Keratinocyte (primary cell): ENCODE results near the gene NCKIPSD. TPM values are rescaled to one million over a fixed set of nuclear protein-coding genes. Genes with fewer than 3 reads are reported as not detected.
A peak's percentile ranks its signal among the peaks of the same experiment; 100 is the strongest.

ENCODE experiments used
- DNase-seq: peaks from one replicate; pipeline ENCODE4 v3.0.0-alpha.2; 2011; ENCODE audit warnings: low read depth, missing footprints, low spot score
- FAIRE-seq: peaks from 2 replicates; lab custom pipeline; 2011; peaks lifted over from hg19 to GRCh38; lab: Jason Lieb, UNC
- H2AFZ ChIP-seq: 2 replicates; pipeline ENCODE4 v1.6.0; 2012; ENCODE audit warnings: low read length, control low read depth, inconsistent platforms; ENCODE audit not compliant: control insufficient read depth
- H3K27ac ChIP-seq: 2 replicates; pipeline ENCODE4 v1.5.1; 2011; ENCODE audit warnings: low read length; ENCODE audit not compliant: control insufficient read depth, insufficient read depth
- H3K27me3 ChIP-seq: 3 replicates; pipeline ENCODE4 v1.6.0; 2011; ENCODE audit warnings: low read length; ENCODE audit not compliant: control insufficient read depth, insufficient read depth; ENCODE audit errors: extremely low read depth
- H3K36me3 ChIP-seq, 2 experiments: 2 replicates in 1 of 2; 3 replicates in 1 of 2; pipeline ENCODE4 v1.5.1; 2011; ENCODE audit warnings: low read length in 2 of 2, mild to moderate bottlenecking in 1 of 2; ENCODE audit not compliant: control insufficient read depth in 2 of 2, insufficient read depth in 2 of 2; ENCODE audit errors: extremely low read depth in 1 of 2
- H3K4me1 ChIP-seq: 3 replicates; pipeline ENCODE4 v1.5.1; 2011; ENCODE audit warnings: low read length; ENCODE audit not compliant: control insufficient read depth, insufficient read depth; ENCODE audit errors: extremely low read depth
- H3K4me2 ChIP-seq: 3 replicates; pipeline ENCODE4 v1.6.0; 2011; ENCODE audit warnings: low read depth, low read length; ENCODE audit not compliant: control insufficient read depth, insufficient read depth; ENCODE audit errors: extremely low read depth
- H3K4me3 ChIP-seq, 3 experiments: fragments of 200-600 bp in 1 of 3; sonication (generic) in 1 of 3; 2 replicates in 2 of 3; 3 replicates in 1 of 3; pipeline ENCODE4 v1.5.1; 2011 to 2016; ENCODE audit warnings: low read length in 3 of 3, mild to moderate bottlenecking in 3 of 3, control low read depth in 2 of 3, inconsistent platforms in 1 of 3, low read depth in 1 of 3, mixed read lengths in 1 of 3, mixed run types in 1 of 3, moderate library complexity in 1 of 3; ENCODE audit not compliant: control insufficient read depth in 2 of 3, insufficient read depth in 2 of 3; ENCODE audit errors: extremely low read depth in 1 of 3
- H3K79me2 ChIP-seq: 2 replicates; pipeline ENCODE4 v1.6.0; 2012; ENCODE audit warnings: low read length; ENCODE audit not compliant: control insufficient read depth, insufficient read depth
- H3K9ac ChIP-seq: 3 replicates; pipeline ENCODE4 v1.6.0; 2011; ENCODE audit warnings: low read length; ENCODE audit not compliant: control insufficient read depth, insufficient read depth; ENCODE audit errors: extremely low read depth
- H3K9me1 ChIP-seq: 3 replicates; pipeline ENCODE4 v1.6.0; 2011; ENCODE audit warnings: low read length; ENCODE audit not compliant: control insufficient read depth, insufficient read depth; ENCODE audit errors: extremely low read depth
- H3K9me3 ChIP-seq: 2 replicates; pipeline ENCODE4 v1.5.1; 2012; ENCODE audit warnings: low read depth, low read length; ENCODE audit not compliant: control insufficient read depth
- H4K20me1 ChIP-seq: 3 replicates; pipeline ENCODE4 v1.6.0; 2011; ENCODE audit warnings: low read length; ENCODE audit not compliant: control insufficient read depth, insufficient read depth; ENCODE audit errors: extremely low read depth
- CTCF ChIP-seq, 3 experiments: IDR thresholded peaks in 1 of 3; conservative IDR thresholded peaks in 1 of 3; optimal IDR thresholded peaks in 1 of 3; 2 replicates in 2 of 3; 3 replicates in 1 of 3; pipeline versions ENCODE3 to v1.5.1; 2011; ENCODE audit warnings: low read length in 3 of 3, mild to moderate bottlenecking in 3 of 3, moderate library complexity in 2 of 3, control low read depth in 1 of 3, inconsistent platforms in 1 of 3; ENCODE audit not compliant: insufficient read depth in 2 of 3; ENCODE audit errors: extremely low read depth in 1 of 3
- EZH2 ChIP-seq: IDR thresholded peaks from one replicate; pipeline ENCODE4 v1.6.1; 2012; ENCODE audit warnings: inconsistent platforms, mild to moderate bottlenecking, low read length, moderate library complexity
- dilution Hi-C: fragments of 300-500 bp; cut with MboI; formaldehyde crosslinking; loops from one replicate; pipeline ENCODE4 v1.7.0; 2020; ENCODE audit warnings: low sequenced_read_pairs; ENCODE audit not compliant: extremely low pct_ligation_motif_present
- polyA plus RNA-seq, 5 experiments: library from polyadenylated mRNA; depleted of rRNA in 3 of 5; stranded (reverse) in 3 of 5; stranded (forward) in 1 of 5; unstranded in 1 of 5; fragments of >200 nt; gene quantifications; 1 replicate in 1 of 5; 2 replicates in 3 of 5; 3 replicates in 1 of 5; pipeline versions ENCODE4 v1.2.1 to v1.2.3, GENCODE V29; 2011 to 2012; ENCODE audit warnings: missing spikeins in 2 of 5, low read depth in 1 of 5, low replicate concordance in 1 of 5

Gene NCKIPSD
- polyA plus RNA-seq, 1 donor (not counting 4 experiments of a cell fraction or from before 2014, with no cell fraction given), result 9.8 TPM

- no peaks in the 10 kb centered on the region for H3K27me3 ChIP-seq
- H3K4me1 ChIP-seq, result peaks cover 22% of the 10 kb centered on the region
- H3K36me3 ChIP-seq, result peaks cover 48 to 52% of the 10 kb centered on the region in 2 experiments
- H4K20me1 ChIP-seq, result peaks cover 27% of the 10 kb centered on the region
- H3K9me1 ChIP-seq, result peaks cover 5% of the 10 kb centered on the region
- peak overlapping the region; percentile 67 for H3K9ac ChIP-seq
- H3K9me3 ChIP-seq, result no peaks in the 10 kb centered on the region
- DNase-seq (no peak), FAIRE-seq (no peak)
- H3K4me3 ChIP-seq, result no peak overlapping the region
- no peak for TF ChIP-seq CTCF (optimal IDR thresholded peaks at IDR 0.05 in 1 of 3, IDR thresholded peaks at IDR 0.05 in 1 of 3, conservative IDR thresholded peaks at IDR 0.05 in 1 of 3; ENCODE audit: extremely low read depth in 1 of 3, insufficient read depth in 2 of 3, low read length in 3 of 3)
- H3K4me2 ChIP-seq, result peak overlapping the region; percentile 68
- dilution Hi-C loops, result no loop called here
- H3K27ac ChIP-seq, result peak overlapping the region; percentile 86
- H3K79me2 ChIP-seq, result peaks cover 61% of the 10 kb centered on the region
- no peak overlapping the region for H2AFZ ChIP-seq
Observed at GRCh38 chr3:48693826-48694225, 8.1 kb upstream of the NCKIPSD start.

GRCh38 chr3:48692551-48692950, 6.8 kb upstream of the NCKIPSD start:
- Histone ChIP-seq H3K36me3 (peaks cover 55 to 63% of the 10 kb centered on the region in 2 experiments), H2AFZ (no peak overlapping the region), H3K9ac (no peak overlapping the region), H3K9me3 (no peaks in the 10 kb centered on the region), H3K4me1 (peaks cover 22% of the 10 kb centered on the region), H4K20me1 (peaks cover 26% of the 10 kb centered on the region), H3K4me3 (no peak overlapping the region), H3K27me3 (no peaks in the 10 kb centered on the region), H3K79me2 (peaks cover 49% of the 10 kb centered on the region), H3K4me2 (no peak overlapping the region), H3K27ac (peak overlapping the region; percentile 10), H3K9me1 (peaks cover 5% of the 10 kb centered on the region)
- DNase-seq (no peak), FAIRE-seq (no peak)
- TF ChIP-seq CTCF (optimal IDR thresholded peaks at IDR 0.05 in 1 of 3, IDR thresholded peaks at IDR 0.05 in 1 of 3, conservative IDR thresholded peaks at IDR 0.05 in 1 of 3; ENCODE audit: extremely low read depth in 1 of 3, insufficient read depth in 2 of 3, low read length in 3 of 3), result no peak
- TF ChIP-seq EZH2, result no peak
- dilution Hi-C loops, result no loop called here
